Psoas muscle (tissue), 8 donors: ENCODE data around the gene FSTL5. TPM values are rescaled to one million over a fixed set of nuclear protein-coding genes. Genes with fewer than 3 reads are reported as not detected.
"Not testable (repeated sequence)": the region's sequence is repeated elsewhere in the genome, so short reads cannot be mapped to it uniquely, and the experiment has no call there.

Experiments used
- ATAC-seq, 4 donors: fragments of 200-7000 bp; cut with Tn5 transposase; one replicate each; pipeline ENCODE4 v1.9.1; 2020; ENCODE audit warnings: moderate library complexity in 3 of 4, mild to moderate bottlenecking in 2 of 4
- DNase-seq, 2 donors: peaks; one replicate each; pipeline ENCODE4 v3.0.0-alpha.2; 2020
- H3K27ac ChIP-seq: fragments of 200-600 bp; one replicate; pipeline ENCODE4 v1.8.0; 2022
- H3K27me3 ChIP-seq, 3 donors: fragments of 200-600 bp in 1 of 3; one replicate each; pipeline versions ENCODE4 v1.6.1 to v1.8.0; 2013 to 2022; ENCODE audit warnings: low read length in 2 of 3, mild to moderate bottlenecking in 2 of 3, moderate library complexity in 1 of 3; ENCODE audit not compliant: insufficient read depth in 3 of 3
- H3K36me3 ChIP-seq, 2 donors: fragments of 200-600 bp in 1 of 2; one replicate each; pipeline versions ENCODE4 v1.6.1 to v1.8.0; 2013 to 2022; ENCODE audit warnings: low read depth in 1 of 2, mild to moderate bottlenecking in 1 of 2, moderate library complexity in 1 of 2; ENCODE audit not compliant: insufficient read depth in 1 of 2
- H3K4me1 ChIP-seq: fragments of 200-600 bp; one replicate; pipeline ENCODE4 v1.8.0; 2022
- H3K4me3 ChIP-seq: fragments of 200-600 bp; one replicate; pipeline ENCODE4 v1.8.0; 2022; ENCODE audit warnings: mild to moderate bottlenecking
- H3K9me3 ChIP-seq: fragments of 200-600 bp; one replicate; pipeline ENCODE4 v1.8.0; 2022
- WGBS, 3 donors: extraction: QIAGEN DNeasy Blood & Tissue Kit; methylation state at CpG; one replicate each; pipeline versions ENCODE4 v1.1.6 to v1.1.7; 2013; 5-methylcytosine and 5-hydroxymethylcytosine counted together
- intact Hi-C, 2 donors: fragments of 100-400 bp; cut with DNase I; formaldehyde crosslinking; loops; one replicate each; pipeline versions ENCODE4 v1.11.0 to v1.14.2; 2022
- polyA plus RNA-seq, 3 donors: library from polyadenylated mRNA; stranded (reverse); fragments of 200-250 nt; gene quantifications; one replicate each; pipeline ENCODE4 v1.2.3, GENCODE V29; 2013
- total RNA-seq, 4 donors: library from RNA; stranded (reverse); fragmentation: NEBNext Ultra II Directional in 2 of 4; extraction: Animal tissue kit (Norgen Biotek cat#: 25700) in 2 of 4; gene quantifications; one replicate each; pipeline versions ENCODE4 v1.2.1 to v1.2.4, GENCODE V29; 2021 to 2023
- TF ChIP-seq, protein P1 (sequence below): fragments of 200-600 bp; IDR thresholded peaks from one replicate; pipeline ENCODE4 v1.8.0; 2022; ENCODE audit warnings: antibody characterized with exemption
- donor health status: healthy with polysubstance abuse.
- donor health status: DM: no; HTN: no; CAD: no; lungs with moderate emphysema.
- donor health status: Bipolar disorder and iron deficiency.
- donor health status: healthy.
- donor health status: DM: yes; HTN: yes; CAD: no.
- donor health status: DM: no; HTN: no; CAD: no.
- donor health status: DM: no; HTN: no; CAD: no.
- donor health status: DM: yes; HTN: yes; CAD: no.

FSTL5 gene
- total and polyA plus RNA-seq, 7 donors, result 0.01 TPM; not detected in 4

GRCh38 chr4:161762796-161763195 lies 401.0 kb downstream of the FSTL5 start:
- no peak overlapping the region for H3K4me3 ChIP-seq
- no peak for ATAC-seq
- H3K4me1 ChIP-seq, result no peaks in the 10 kb centered on the region
- no peaks in the 10 kb centered on the region for H3K27me3 ChIP-seq
- 23 to 50% (median 29%) methylated on average over 1 of the region's 1 CpG for WGBS, 3 donors
- H3K27ac ChIP-seq, result no peak overlapping the region
- TF ChIP-seq, protein P1, sequence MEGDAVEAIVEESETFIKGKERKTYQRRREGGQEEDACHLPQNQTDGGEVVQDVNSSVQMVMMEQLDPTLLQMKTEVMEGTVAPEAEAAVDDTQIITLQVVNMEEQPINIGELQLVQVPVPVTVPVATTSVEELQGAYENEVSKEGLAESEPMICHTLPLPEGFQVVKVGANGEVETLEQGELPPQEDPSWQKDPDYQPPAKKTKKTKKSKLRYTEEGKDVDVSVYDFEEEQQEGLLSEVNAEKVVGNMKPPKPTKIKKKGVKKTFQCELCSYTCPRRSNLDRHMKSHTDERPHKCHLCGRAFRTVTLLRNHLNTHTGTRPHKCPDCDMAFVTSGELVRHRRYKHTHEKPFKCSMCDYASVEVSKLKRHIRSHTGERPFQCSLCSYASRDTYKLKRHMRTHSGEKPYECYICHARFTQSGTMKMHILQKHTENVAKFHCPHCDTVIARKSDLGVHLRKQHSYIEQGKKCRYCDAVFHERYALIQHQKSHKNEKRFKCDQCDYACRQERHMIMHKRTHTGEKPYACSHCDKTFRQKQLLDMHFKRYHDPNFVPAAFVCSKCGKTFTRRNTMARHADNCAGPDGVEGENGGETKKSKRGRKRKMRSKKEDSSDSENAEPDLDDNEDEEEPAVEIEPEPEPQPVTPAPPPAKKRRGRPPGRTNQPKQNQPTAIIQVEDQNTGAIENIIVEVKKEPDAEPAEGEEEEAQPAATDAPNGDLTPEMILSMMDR, result no peak
- no peaks in the 10 kb centered on the region for H3K36me3 ChIP-seq
- intact Hi-C loops, result no loop called here
- no peaks in the 10 kb centered on the region for H3K9me3 ChIP-seq
- DNase-seq, result no peak

DNA sequence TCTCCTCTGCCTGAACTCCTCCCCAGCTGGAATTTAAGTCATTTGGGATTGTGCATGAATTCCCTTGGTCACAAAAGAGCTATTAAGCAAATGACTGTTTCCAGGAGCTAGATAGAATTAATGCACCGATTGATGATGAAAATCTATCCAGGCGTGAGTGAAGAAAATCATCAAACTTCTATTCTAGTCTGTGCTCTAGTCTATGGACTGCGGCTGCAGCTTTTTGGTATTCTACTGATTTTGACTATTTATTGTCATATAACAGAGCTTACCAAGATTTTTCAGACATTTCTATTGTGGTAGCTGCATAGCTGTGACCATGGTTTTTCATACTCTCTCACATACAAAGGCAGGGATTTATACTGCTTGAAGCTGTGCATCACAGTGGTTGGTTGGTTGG lies 403.8 kb downstream of the FSTL5 start:
- no peaks in the 10 kb centered on the region for H3K4me1 ChIP-seq
- no peaks in the 10 kb centered on the region for H3K9me3 ChIP-seq
- ATAC-seq (no peak), DNase-seq (no peak)
- TF ChIP-seq, protein P1, result no peak
- no peak overlapping the region for H3K27ac ChIP-seq
- 61 to 80% (median 70%) methylated on average over 3 of the region's 3 CpGs for WGBS, 3 donors
- intact Hi-C loops, result no loop called here
- no peaks in the 10 kb centered on the region for H3K36me3 ChIP-seq
- no peaks in the 10 kb centered on the region for H3K27me3 ChIP-seq
- H3K4me3 ChIP-seq, result no peak overlapping the region

DNA sequence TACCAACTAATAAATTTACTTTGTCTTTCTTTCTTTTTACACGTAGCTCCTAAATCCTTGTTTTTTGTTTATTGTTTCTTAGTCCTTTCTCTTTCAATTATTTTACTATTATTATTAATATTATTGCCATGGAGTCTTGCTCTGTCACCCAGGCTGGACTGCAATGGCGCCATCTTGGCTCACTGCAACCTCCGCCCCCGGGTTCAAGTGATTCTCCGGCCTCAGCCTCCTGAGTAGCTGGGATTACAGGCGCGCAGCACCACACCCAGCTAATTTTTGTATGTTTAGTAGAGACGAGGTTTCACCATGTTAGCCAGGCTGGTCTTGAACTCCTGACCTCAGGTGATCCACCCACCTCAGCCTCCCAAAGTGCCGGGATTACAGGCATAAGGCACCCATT lies 405.4 kb downstream of the FSTL5 start:
- ATAC-seq, H3K27me3 ChIP-seq, H3K9me3 ChIP-seq, H3K4me3 ChIP-seq, intact Hi-C loops, H3K27ac ChIP-seq, H3K36me3 ChIP-seq, DNase-seq, H3K4me1 ChIP-seq: not testable (repeated sequence)
- WGBS, 3 donors, result 92 to 94% (median 93%) methylated on average over 9 of the region's 9 CpGs

- ATAC-seq (no peak), DNase-seq (no peak)
- Histone ChIP-seq H3K27ac (no peak overlapping the region), H3K27me3 (no peaks in the 10 kb centered on the region), H3K36me3 (no peaks in the 10 kb centered on the region), H3K4me1 (no peaks in the 10 kb centered on the region), H3K4me3 (no peak overlapping the region), H3K9me3 (no peaks in the 10 kb centered on the region)
- TF ChIP-seq, protein P1, result no peak
- WGBS, 3 donors, result 82 to 92% (median 83%) methylated on average over 2 of the region's 2 CpGs
- intact Hi-C loops, result no loop called here
Observed at GRCh38 chr4:161728929-161729328, 434.9 kb downstream of the FSTL5 start.

- Histone ChIP-seq H3K4me3 (no peak overlapping the region), H3K36me3 (no peaks in the 10 kb centered on the region), H3K4me1 (no peaks in the 10 kb centered on the region), H3K27ac (no peak overlapping the region), H3K9me3 (no peaks in the 10 kb centered on the region), H3K27me3 (no peaks in the 10 kb centered on the region)
- TF ChIP-seq, protein P1, result no peak
- ATAC-seq, result no peak
- no peak for DNase-seq
- intact Hi-C loops, result no loop called here
Observed at GRCh38 chr4:161721947-161722346, 441.9 kb downstream of the FSTL5 start.
